NCI-H1436 treated with DMSO at 0.1 percent for 48 hours (cell line): ENCODE data around the gene NGF.
"Not testable (repeated sequence)": the region's sequence is repeated elsewhere in the genome, so short reads cannot be mapped to it uniquely, and the experiment has no call there.

Source experiments
- DNase-seq: peaks from one replicate; lab custom pipeline; 2025; lab: John Stamatoyannopoulos, UW

Gene NGF

GRCh38 chr1:115309504-115309903 lies 28.5 kb downstream of the NGF start:
- DNase-seq, result not testable (repeated sequence)

- no peak for DNase-seq
These were observed 29.1 kb downstream of the NGF start for GRCh38 chr1:115308969-115309368.

- DNase-seq, result no peak
These were observed 30.4 kb downstream of the NGF start for GRCh38 chr1:115307661-115308060.

- no peak for DNase-seq
These were observed 31.9 kb downstream of the NGF start for GRCh38 chr1:115306146-115306545.

GRCh38 chr1:115303364-115303763 lies 34.7 kb downstream of the NGF start:
- DNase-seq, result no peak

GRCh38 chr1:115302390-115302961 lies 35.6 kb downstream of the NGF start:
- no peak for DNase-seq

GRCh38 chr1:115301438-115302020 lies 36.5 kb downstream of the NGF start:
- DNase-seq, result no peak

GRCh38 chr1:115300087-115300876 lies 37.8 kb downstream of the NGF start:
- no peak for DNase-seq

- DNase-seq, result no peak
These were observed 38.8 kb downstream of the NGF start for GRCh38 chr1:115299266-115299665.

GRCh38 chr1:115296981-115297380 lies 41.1 kb downstream of the NGF start:
- no peak for DNase-seq

- no peak for DNase-seq
These were observed 41.9 kb downstream of the NGF start for GRCh38 chr1:115295904-115296696.

GRCh38 chr1:115293899-115294298 lies 44.1 kb downstream of the NGF start:
- no peak for DNase-seq

GRCh38 chr1:115293006-115293405 lies 45.0 kb downstream of the NGF start:
- DNase-seq, result no peak

- no peak for DNase-seq
These were observed 46.3 kb downstream of the NGF start for GRCh38 chr1:115291741-115292140.

GRCh38 chr1:115289940-115290339 lies 48.1 kb downstream of the NGF start:
- no peak for DNase-seq

GRCh38 chr1:115288591-115289198 lies 49.4 kb downstream of the NGF start:
- DNase-seq, result no peak

- no peak for DNase-seq
These were observed 51.4 kb downstream of the NGF start for GRCh38 chr1:115286431-115287205.

GRCh38 chr1:115284209-115284608 lies 53.8 kb downstream of the NGF start:
- no peak for DNase-seq

GRCh38 chr1:115283681-115284146 lies 54.3 kb downstream of the NGF start:
- DNase-seq, result no peak

- DNase-seq, result no peak
These were observed 54.8 kb downstream of the NGF start for GRCh38 chr1:115283249-115283648.

- DNase-seq, result no peak
These were observed 55.2 kb downstream of the NGF start for GRCh38 chr1:115282807-115283208.
